K562 (cell line): Measurements from ENCODE around the gene SAPCD1. TPM values are rescaled to one million over a fixed set of nuclear protein-coding genes. Genes with fewer than 3 reads are reported as not detected.

Experiments used
- BCL6 ChIP-seq: fragments of 250-450 bp; sonication (Bioruptor Pico); IDR thresholded peaks from 2 replicates; pipeline ENCODE4 v1.4.0; 2020
- CBX3 ChIP-seq, 2 experiments: IDR thresholded peaks; 1 replicate in 1 of 2; 2 replicates in 1 of 2; pipeline ENCODE4 v1.6.1; 2012; ENCODE audit warnings: inconsistent platforms in 2 of 2, low read length in 2 of 2, borderline replicate concordance in 1 of 2, control low read depth in 1 of 2
- CBX5 ChIP-seq: IDR thresholded peaks from 2 replicates; pipeline ENCODE4 v1.6.1; 2014; ENCODE audit warnings: low read depth, borderline replicate concordance
- E2F3 ChIP-seq: fragments of 250-450 bp; sonication (Bioruptor Pico); IDR thresholded peaks from 2 replicates; pipeline ENCODE4 v1.4.0; 2020; ENCODE audit warnings: mild to moderate bottlenecking
- FOXP4 ChIP-seq: sonication (generic); formaldehyde crosslinking; IDR thresholded peaks from 2 replicates; pipeline ENCODE4 v1.8.0; 2022; ENCODE audit warnings: mild to moderate bottlenecking, missing genetic modification reagents, borderline replicate concordance
- KAT8 ChIP-seq: fragments of 450-650 bp; IDR thresholded peaks from 2 replicates; pipeline ENCODE4 v1.6.1; 2016; ENCODE audit warnings: low read depth, mild to moderate bottlenecking
- POLR2B ChIP-seq: fragments of 450-650 bp; IDR thresholded peaks from 2 replicates; pipeline ENCODE4 v1.6.1; 2018; ENCODE audit warnings: low read depth; ENCODE audit not compliant: partially characterized antibody
- POLR2H ChIP-seq: IDR thresholded peaks from 2 replicates; pipeline ENCODE4 v1.6.1; 2016; ENCODE audit warnings: missing genetic modification characterization, low read depth, mild to moderate bottlenecking, control low read depth, missing compliant biosample characterization, moderate library complexity
- REST ChIP-seq, 2 experiments: fragments of 450-650 bp; formaldehyde crosslinking in 1 of 2; IDR thresholded peaks; 2 replicates each; pipeline versions ENCODE4 v1.4.0 to v1.6.1; 2014 to 2020; ENCODE audit warnings: mild to moderate bottlenecking in 2 of 2, borderline replicate concordance in 1 of 2, low read depth in 1 of 2
- SIX5 ChIP-seq, 2 experiments: IDR thresholded peaks; 2 replicates each; pipeline ENCODE4 v1.6.1; 2011; ENCODE audit warnings: low read length in 2 of 2, borderline replicate concordance in 1 of 2, low read depth in 1 of 2, mild to moderate bottlenecking in 1 of 2, moderate library complexity in 1 of 2; ENCODE audit not compliant: insufficient read depth in 1 of 2
- TCFL5 ChIP-seq: fragments of 250-450 bp; sonication (Bioruptor Pico); conservative IDR thresholded peaks from 2 replicates; pipeline ENCODE4 v1.6.1; 2021; ENCODE audit warnings: mild to moderate bottlenecking, moderate library complexity, matching md5 sums
- ZC3H4 ChIP-seq: sonication (generic); formaldehyde crosslinking; IDR thresholded peaks from 2 replicates; pipeline ENCODE4 v1.9.0; 2021; ENCODE audit warnings: missing genetic modification reagents, borderline replicate concordance
- ZFX ChIP-seq: sonication (generic); formaldehyde crosslinking; IDR thresholded peaks from 2 replicates; pipeline ENCODE4 v1.8.0; 2022; ENCODE audit warnings: mild to moderate bottlenecking, missing genetic modification reagents, moderate library complexity
- ZNF23 ChIP-seq: fragments of 250-450 bp; sonication (Bioruptor Pico); IDR thresholded peaks from 2 replicates; pipeline ENCODE4 v1.4.0; 2020; ENCODE audit warnings: mild to moderate bottlenecking
- polyA plus RNA-seq, 8 experiments: library from polyadenylated mRNA; depleted of rRNA in 4 of 8; stranded (reverse) in 5 of 8; unstranded in 3 of 8; fragments of >200 nt; fragmentation: Nextera tagmentation in 2 of 8; fragmentation: Illumina TruSeq in 1 of 8; extraction: Ambion mirVana in 2 of 8; extraction: Trizol in 1 of 8; gene quantifications; 2 replicates each; pipeline versions ENCODE4 v1.2.1 to v1.2.3, GENCODE V29; 2011 to 2014; ENCODE audit warnings: inconsistent platforms in 1 of 8, missing spikeins in 1 of 8
- total RNA-seq, 7 experiments: library from RNA; depleted of rRNA in 6 of 7; stranded (reverse); fragments of >200 nt in 6 of 7; fragmentation: Illumina TruSeq in 2 of 7; extraction: Trizol in 2 of 7; gene quantifications; 2 replicates each; pipeline versions ENCODE4 v1.2.1 to v1.2.3, GENCODE V29; 2011 to 2021; ENCODE audit warnings: low replicate concordance in 1 of 7
- TF ChIP-seq, protein P1 (sequence below): fragments of 450-650 bp; formaldehyde crosslinking; conservative IDR thresholded peaks from 2 replicates; pipeline ENCODE4 v1.4.0; 2022; ENCODE audit warnings: mild to moderate bottlenecking, missing genetic modification characterization
- TF ChIP-seq, protein P2 (sequence below): sonication (generic); formaldehyde crosslinking; IDR thresholded peaks from 2 replicates; pipeline ENCODE4 v1.8.0; 2022; ENCODE audit warnings: missing genetic modification reagents, mild to moderate bottlenecking, moderate library complexity, borderline replicate concordance

Gene SAPCD1
- total and polyA plus RNA-seq, 9 of the 15 experiments (the other 6 are each of a cell fraction or from before 2014, with no cell fraction given), result 2.6 to 30.2 (median 7.4) TPM

DNA sequence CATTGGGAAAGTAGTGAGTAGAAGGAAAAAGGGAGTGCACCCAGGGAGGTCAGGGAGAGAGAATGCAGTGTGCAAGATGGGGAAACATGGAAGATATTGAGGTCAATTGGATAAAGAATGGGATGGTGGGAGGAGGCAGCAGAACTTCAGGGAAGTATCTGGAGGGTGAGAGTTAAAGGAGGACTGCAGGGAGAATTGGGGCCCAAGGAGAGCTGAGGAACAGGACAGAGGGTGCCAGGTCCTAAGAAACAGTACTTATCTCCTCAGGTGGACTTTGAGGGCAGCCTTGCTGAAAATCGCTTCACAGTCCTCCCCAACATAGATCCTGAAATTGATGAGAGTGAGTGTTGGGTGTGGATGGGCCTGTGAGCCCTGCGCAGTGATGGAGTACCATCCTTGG, 4.2 kb upstream of the SAPCD1 start (continued):
- TF ChIP-seq, protein P1, sequence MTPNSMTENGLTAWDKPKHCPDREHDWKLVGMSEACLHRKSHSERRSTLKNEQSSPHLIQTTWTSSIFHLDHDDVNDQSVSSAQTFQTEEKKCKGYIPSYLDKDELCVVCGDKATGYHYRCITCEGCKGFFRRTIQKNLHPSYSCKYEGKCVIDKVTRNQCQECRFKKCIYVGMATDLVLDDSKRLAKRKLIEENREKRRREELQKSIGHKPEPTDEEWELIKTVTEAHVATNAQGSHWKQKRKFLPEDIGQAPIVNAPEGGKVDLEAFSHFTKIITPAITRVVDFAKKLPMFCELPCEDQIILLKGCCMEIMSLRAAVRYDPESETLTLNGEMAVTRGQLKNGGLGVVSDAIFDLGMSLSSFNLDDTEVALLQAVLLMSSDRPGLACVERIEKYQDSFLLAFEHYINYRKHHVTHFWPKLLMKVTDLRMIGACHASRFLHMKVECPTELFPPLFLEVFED (CRISPR knock-in tag), result peak; percentile 78; the same call in 1 of the 2 replicates
- TF ChIP-seq ZC3H4 (peak; percentile 38; the same call in 1 of the 2 replicates), KAT8 (no peak), ZNF23 (no peak), CBX3 (IDR thresholded peaks at IDR 0.05; ENCODE audit: borderline replicate concordance in 1 of 2, low read length in 2 of 2) (no peak), REST (IDR thresholded peaks at IDR 0.05; ENCODE audit: borderline replicate concordance) (no peak), REST (CRISPR knock-in tag; IDR thresholded peaks at IDR 0.05; ENCODE audit: low read depth) (no peak), SIX5 (IDR thresholded peaks at IDR 0.05; ENCODE audit: borderline replicate concordance in 1 of 2, insufficient read depth in 1 of 2, low read depth in 1 of 2, low read length in 2 of 2) (no peak), E2F3 (CRISPR knock-in tag) (no peak), BCL6 (CRISPR knock-in tag) (no peak), TCFL5 (no peak), POLR2B (peak; percentile 35), POLR2H (tag) (no peak), CBX5 (no peak), ZFX (CRISPR knock-in tag) (no peak), FOXP4 (CRISPR knock-in tag) (no peak)
- TF ChIP-seq, protein P2, sequence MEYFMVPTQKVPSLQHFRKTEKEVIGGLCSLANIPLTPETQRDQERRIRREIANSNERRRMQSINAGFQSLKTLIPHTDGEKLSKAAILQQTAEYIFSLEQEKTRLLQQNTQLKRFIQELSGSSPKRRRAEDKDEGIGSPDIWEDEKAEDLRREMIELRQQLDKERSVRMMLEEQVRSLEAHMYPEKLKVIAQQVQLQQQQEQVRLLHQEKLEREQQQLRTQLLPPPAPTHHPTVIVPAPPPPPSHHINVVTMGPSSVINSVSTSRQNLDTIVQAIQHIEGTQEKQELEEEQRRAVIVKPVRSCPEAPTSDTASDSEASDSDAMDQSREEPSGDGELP, result no peak
